Right renal pelvis (tissue), 4 donors: ENCODE measurements around the gene ZIC5. TPM values are rescaled to one million over a fixed set of nuclear protein-coding genes. Genes with fewer than 3 reads are reported as not detected.
A peak's percentile ranks its signal among the peaks of the same experiment; 100 is the strongest.
"Not testable (repeated sequence)": the region's sequence is repeated elsewhere in the genome, so short reads cannot be mapped to it uniquely, and the experiment has no call there.

Source experiments
- DNase-seq, 4 donors: peaks; one replicate each; pipeline ENCODE4 v3.0.0-alpha.2; 2013; ENCODE audit warnings: low read depth in 4 of 4, low spot score in 3 of 4, missing footprints in 1 of 4
- polyA plus RNA-seq, 4 donors: library from polyadenylated mRNA; unstranded; fragments of 120-200 nt; gene quantifications; one replicate each; pipeline ENCODE4 v1.2.1, GENCODE V29; 2013; ENCODE audit not compliant: insufficient read length in 4 of 4

ZIC5 gene
- polyA plus RNA-seq, 4 donors: 0.01 to 0.19 (median 0.07) TPM

GRCh38 chr13:99945515-99945914 lies 26.1 kb downstream of the ZIC5 start:
- DNase-seq: not testable (repeated sequence)

- no peak for DNase-seq
Observed at GRCh38 chr13:99944606-99945005, 27.0 kb downstream of the ZIC5 start.

- no peak for DNase-seq
Observed at GRCh38 chr13:99944102-99944501, 27.5 kb downstream of the ZIC5 start.

GRCh38 chr13:99941911-99942310 lies 29.7 kb downstream of the ZIC5 start:
- no peak for DNase-seq

GRCh38 chr13:99941086-99941485 lies 30.5 kb downstream of the ZIC5 start:
- DNase-seq: no peak

- DNase-seq: no peak
Observed at GRCh38 chr13:99938635-99939034, 32.9 kb downstream of the ZIC5 start.

- no peak for DNase-seq
Observed at GRCh38 chr13:99935772-99936171, 35.8 kb downstream of the ZIC5 start.

GRCh38 chr13:99932912-99933311 lies 38.7 kb downstream of the ZIC5 start:
- DNase-seq: no peak

GRCh38 chr13:99930925-99931324 lies 40.6 kb downstream of the ZIC5 start:
- DNase-seq: no peak

GRCh38 chr13:99929866-99930265 lies 41.7 kb downstream of the ZIC5 start:
- no peak for DNase-seq

- peak in 2 of 4 donors; percentile 10 to 21 for DNase-seq
Observed at GRCh38 chr13:99926014-99926731, 45.4 kb downstream of the ZIC5 start.

- no peak for DNase-seq
Observed at GRCh38 chr13:99923877-99924582, 47.5 kb downstream of the ZIC5 start.

GRCh38 chr13:99922631-99923404 lies 48.7 kb downstream of the ZIC5 start:
- DNase-seq: no peak

GRCh38 chr13:99919132-99919531 lies 52.4 kb downstream of the ZIC5 start:
- no peak for DNase-seq

- peak in 1 of 4 donors; percentile 30 for DNase-seq
Observed at GRCh38 chr13:99916366-99917103, 55.0 kb downstream of the ZIC5 start.

GRCh38 chr13:99913167-99913566 lies 58.4 kb downstream of the ZIC5 start:
- no peak for DNase-seq

Other genes starting within 250 kb of the ZIC5 start
- under 1 TPM in 2 of 4 donors, not detected in 2; 0.08 to 0.79 TPM for gene ZIC2, start 10.0 kb upstream of the ZIC5 start, polyA plus RNA-seq
- gene PCCA, start 117.3 kb upstream of the ZIC5 start, polyA plus RNA-seq: 10 to 100 TPM; 50.8 to 70.4 (median 65.4) TPM